ENCODE data around the gene CDC42. TPM values are rescaled to one million over a fixed set of nuclear protein-coding genes. Genes with fewer than 3 reads are reported as not detected.
A peak's percentile ranks its signal among the peaks of the same experiment; 100 is the strongest.

The CDC42 gene
- total RNA-seq, 1 donor = 525 TPM

DNA sequence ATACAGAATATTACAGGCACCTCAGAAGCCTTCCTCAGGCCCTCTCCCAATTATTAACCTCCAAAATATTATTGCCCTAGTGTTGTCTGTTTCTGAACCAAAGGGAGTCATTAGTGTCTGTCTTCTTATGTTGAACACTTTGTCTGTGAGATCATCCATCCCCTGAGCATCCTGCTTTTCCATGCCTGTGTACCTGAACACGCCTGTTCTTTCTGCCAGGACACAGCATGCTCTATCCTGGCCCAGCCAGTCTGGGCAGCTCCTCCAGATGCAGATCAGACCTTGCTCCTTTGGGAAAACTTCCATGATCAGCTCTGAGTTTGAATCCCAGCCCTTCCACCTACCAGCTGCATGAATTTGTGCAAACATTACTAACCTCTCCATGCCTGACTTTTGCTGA lies 11.0 kb upstream of the CDC42 start:
- DNase-seq (ENCODE audit: low read depth) = no peak
- H3K4me3 ChIP-seq (ENCODE audit: low read depth, low read length) = no peak overlapping the region
- TF ChIP-seq, protein P1, sequence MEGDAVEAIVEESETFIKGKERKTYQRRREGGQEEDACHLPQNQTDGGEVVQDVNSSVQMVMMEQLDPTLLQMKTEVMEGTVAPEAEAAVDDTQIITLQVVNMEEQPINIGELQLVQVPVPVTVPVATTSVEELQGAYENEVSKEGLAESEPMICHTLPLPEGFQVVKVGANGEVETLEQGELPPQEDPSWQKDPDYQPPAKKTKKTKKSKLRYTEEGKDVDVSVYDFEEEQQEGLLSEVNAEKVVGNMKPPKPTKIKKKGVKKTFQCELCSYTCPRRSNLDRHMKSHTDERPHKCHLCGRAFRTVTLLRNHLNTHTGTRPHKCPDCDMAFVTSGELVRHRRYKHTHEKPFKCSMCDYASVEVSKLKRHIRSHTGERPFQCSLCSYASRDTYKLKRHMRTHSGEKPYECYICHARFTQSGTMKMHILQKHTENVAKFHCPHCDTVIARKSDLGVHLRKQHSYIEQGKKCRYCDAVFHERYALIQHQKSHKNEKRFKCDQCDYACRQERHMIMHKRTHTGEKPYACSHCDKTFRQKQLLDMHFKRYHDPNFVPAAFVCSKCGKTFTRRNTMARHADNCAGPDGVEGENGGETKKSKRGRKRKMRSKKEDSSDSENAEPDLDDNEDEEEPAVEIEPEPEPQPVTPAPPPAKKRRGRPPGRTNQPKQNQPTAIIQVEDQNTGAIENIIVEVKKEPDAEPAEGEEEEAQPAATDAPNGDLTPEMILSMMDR (IDR thresholded peaks at IDR 0.05; ENCODE audit: insufficient read depth, low read length) = no peak

DNA sequence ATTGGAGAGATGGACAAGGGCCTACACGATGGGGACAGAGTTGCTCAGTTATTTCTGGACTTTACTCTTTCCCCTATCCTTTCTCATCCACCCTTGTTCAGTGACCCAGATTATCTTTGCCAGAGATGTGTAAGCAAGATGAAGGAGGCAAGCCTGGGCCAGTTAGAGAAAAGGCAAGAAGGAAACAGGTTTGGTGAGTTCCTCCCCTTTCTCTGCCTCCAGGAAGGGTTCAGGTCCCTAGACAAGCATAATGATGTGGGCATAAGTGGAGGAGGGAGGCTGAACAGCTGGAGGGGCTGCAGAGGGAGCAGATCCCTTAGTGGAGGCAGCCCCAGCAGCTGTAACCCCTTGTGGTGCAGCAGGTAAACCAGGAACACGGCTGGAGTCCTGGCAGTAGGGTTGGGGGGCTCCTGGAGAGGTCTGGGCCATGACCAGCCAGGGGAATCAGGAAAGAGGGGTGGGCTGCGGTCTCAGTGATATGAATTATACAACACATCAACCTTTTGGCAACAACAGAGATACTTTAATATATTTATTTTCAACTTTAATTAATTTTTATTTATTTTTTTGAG lies 9.2 kb upstream of the CDC42 start:
- DNase-seq (ENCODE audit: low read depth) = no peak
- H3K4me3 ChIP-seq (ENCODE audit: low read depth, low read length) = no peak overlapping the region
- TF ChIP-seq, protein P1 (IDR thresholded peaks at IDR 0.05; ENCODE audit: insufficient read depth, low read length) = no peak

DNA sequence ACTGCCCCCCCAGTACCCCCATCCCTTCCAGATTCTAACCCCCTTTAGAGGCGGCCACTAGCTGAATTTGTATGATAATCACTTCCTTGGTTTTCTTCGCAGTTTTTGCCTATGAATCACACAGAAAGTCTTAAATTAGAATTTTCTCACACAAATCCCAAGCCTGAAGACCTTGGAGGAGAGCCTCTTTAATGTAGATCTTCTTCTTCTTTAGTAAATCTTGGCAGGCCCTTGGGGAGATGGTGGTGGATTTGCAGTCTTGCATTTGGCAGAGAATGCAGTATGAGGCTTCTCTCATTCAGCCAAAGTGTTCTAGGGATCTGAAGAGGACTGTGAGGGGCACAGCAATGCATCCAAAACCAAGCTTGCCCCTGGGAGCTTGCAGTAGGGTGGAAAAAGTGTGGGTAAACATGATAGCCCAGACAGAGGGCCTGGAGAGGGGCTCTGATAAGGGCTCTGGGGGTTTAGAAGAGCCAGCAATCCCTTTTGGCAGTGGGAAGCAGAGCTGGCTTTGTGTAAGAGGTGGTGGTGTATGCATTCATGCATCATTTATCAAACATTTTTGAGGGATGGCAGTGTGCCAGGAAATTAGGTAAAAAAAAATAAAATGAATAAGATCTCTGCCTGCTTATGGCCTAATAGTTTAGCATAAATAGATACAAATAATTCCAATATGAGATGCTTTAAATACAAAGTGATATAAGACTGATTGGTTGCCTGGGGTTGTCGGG lies 7.7 kb upstream of the CDC42 start:
- peak; percentile 95 for DNase-seq (ENCODE audit: low read depth)
- H3K4me3 ChIP-seq (ENCODE audit: low read depth, low read length) = no peak overlapping the region
- TF ChIP-seq, protein P1 (IDR thresholded peaks at IDR 0.05; ENCODE audit: insufficient read depth, low read length) = no peak

DNA sequence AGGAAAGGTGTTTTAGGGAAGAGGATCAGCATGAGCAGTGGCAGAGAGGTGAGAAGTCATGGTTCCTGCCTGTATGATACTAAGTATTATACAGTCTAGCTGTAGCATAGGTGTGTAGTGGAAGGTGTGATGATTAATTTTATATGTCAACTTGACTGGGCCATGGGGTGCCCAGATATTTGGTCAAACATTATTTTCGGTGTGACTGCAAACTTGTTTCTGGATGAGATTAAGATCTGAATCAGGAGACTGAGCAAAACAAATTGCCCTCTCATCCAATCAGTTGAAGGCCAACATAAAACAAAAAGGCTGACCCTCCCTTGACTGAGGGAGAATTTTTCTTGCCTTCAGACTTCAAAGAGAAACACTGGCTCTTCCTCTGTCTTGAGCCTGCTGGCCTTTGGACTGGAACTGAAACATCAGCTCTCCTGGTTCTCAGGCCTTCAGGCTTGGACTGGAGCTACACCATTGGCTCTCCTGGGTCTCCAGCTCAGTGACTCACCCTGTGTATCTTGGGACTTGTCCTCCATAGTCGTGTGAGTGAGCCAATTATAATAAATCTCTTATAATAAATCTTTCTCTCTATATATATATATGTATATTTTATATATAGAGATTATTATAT lies 6.8 kb upstream of the CDC42 start:
- no peak overlapping the region for H3K4me3 ChIP-seq (ENCODE audit: low read depth, low read length)
- TF ChIP-seq, protein P1 (IDR thresholded peaks at IDR 0.05; ENCODE audit: insufficient read depth, low read length) = no peak
- DNase-seq (ENCODE audit: low read depth) = peak; percentile 39

DNA sequence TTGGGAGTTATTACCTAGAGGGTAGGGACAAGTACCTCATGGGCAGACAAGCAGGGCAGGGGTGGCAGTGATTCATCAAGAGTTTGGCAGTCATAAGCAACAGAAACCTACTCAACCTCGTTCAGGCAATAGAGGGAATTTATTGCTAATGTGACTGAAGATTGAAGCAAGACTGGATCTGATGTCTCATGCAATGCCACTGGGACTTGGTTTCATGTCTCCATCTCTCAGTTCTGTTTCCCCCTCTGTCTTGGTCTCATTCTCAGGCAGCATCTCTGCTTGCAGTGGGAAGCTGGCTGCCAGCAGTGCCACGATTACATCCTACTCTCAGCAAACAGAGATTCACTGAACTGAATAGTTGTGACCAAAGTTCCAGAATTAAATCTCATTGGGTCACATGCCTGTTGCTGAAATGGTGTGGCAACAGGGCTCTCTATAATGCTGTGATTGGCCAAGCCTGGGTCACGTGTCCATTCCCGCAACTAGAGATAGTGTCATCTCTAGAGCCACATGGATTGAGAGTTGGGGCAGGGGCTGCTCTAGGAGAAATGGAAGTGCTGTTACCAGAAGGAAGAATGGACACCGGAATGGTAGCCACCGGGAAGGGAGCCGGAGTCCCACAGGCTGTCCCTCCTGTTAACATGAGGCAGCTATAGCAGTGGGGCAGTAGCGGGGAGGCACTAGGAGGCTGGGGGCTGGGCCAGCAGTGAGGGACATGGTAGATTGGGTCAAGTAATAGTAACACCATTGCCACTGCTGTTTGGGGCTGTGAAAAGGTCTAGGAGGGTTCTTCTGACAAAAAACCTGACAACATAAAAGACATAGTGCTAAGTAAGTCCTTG lies 3.9 kb upstream of the CDC42 start:
- H3K4me3 ChIP-seq (ENCODE audit: low read depth, low read length) = no peak overlapping the region
- peak; percentile 39 for DNase-seq (ENCODE audit: low read depth)
- TF ChIP-seq, protein P1 (IDR thresholded peaks at IDR 0.05; ENCODE audit: insufficient read depth, low read length) = no peak

DNA sequence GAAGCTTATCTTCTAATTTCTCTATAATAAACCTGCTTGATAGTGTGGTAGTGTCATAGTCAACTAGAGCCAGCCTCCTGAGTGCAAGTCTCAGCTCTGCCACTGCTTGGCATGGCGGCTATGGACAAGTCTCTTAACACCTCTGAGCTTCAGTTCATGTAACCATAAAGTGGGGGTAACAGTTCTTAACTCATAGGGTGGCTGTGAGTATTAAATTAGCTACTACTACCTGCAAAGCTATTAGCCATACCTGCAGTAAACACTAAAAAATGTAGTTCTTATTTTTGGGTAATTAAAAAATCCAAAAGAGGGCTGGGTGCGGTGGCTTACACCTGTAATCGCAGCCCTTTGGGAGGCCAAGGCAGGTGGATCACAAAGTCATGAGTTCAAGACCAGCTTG lies 2.2 kb upstream of the CDC42 start:
- TF ChIP-seq, protein P1 (IDR thresholded peaks at IDR 0.05; ENCODE audit: insufficient read depth, low read length) = no peak
- DNase-seq (ENCODE audit: low read depth) = no peak

More for the DNA sequence above, 2.2 kb upstream of the CDC42 start:
- no peak overlapping the region for H3K4me3 ChIP-seq (ENCODE audit: low read depth, low read length)
